ENCODE measurements around the gene ACSM3.

The ACSM3 gene

GRCh38 chr16:20729141-20729540 is 34.7 kb upstream of the ACSM3 start:
- DNase-seq (ENCODE audit: low spot score) = no peak
- H3K36me3 ChIP-seq (ENCODE audit: low read depth) = peaks cover 14% of the 10 kb centered on the region
- ATAC-seq (ENCODE audit: low read depth) = no peak
- no peaks in the 10 kb centered on the region for H3K4me1 ChIP-seq (ENCODE audit: insufficient read depth, poor library complexity, severe bottlenecking)
- H3K27me3 ChIP-seq (ENCODE audit: insufficient read depth, poor library complexity, severe bottlenecking) = no peaks in the 10 kb centered on the region
- H3K4me3 ChIP-seq (ENCODE audit: severe bottlenecking) = no peak overlapping the region
- no peak overlapping the region for H3K27ac ChIP-seq (ENCODE audit: poor library complexity, severe bottlenecking)
- TF ChIP-seq CTCF (IDR thresholded peaks at IDR 0.05; ENCODE audit: poor library complexity, severe bottlenecking) = no peak
- no peaks in the 10 kb centered on the region for H3K9me3 ChIP-seq (ENCODE audit: severe bottlenecking)

DNA sequence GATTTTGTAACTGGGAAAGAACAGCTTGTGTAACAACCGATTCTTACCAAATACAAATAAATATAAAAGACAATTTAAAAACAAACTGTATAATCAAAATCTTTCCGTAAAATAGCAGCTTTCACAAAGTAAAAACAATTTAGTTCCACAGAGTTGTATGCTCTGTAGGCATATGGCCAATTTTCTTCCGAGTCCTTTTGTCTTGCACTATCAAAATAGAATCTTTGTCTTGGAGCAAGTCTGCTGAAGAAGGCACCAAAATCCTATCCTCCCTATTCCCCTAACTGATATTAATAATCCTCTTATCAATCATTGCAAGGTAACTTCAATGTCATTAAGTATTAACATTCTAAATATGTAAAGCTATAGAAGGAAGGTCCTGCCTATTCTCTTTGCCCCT is 29.8 kb upstream of the ACSM3 start:
- Histone ChIP-seq H3K9me3 (ENCODE audit: severe bottlenecking) (no peaks in the 10 kb centered on the region), H3K4me1 (ENCODE audit: insufficient read depth, poor library complexity, severe bottlenecking) (no peaks in the 10 kb centered on the region), H3K27me3 (ENCODE audit: insufficient read depth, poor library complexity, severe bottlenecking) (no peaks in the 10 kb centered on the region), H3K4me3 (ENCODE audit: severe bottlenecking) (no peak overlapping the region), H3K27ac (ENCODE audit: poor library complexity, severe bottlenecking) (no peak overlapping the region), H3K36me3 (ENCODE audit: low read depth) (peaks cover 54% of the 10 kb centered on the region)
- DNase-seq (ENCODE audit: low spot score) (no peak), ATAC-seq (ENCODE audit: low read depth) (no peak)
- TF ChIP-seq CTCF (IDR thresholded peaks at IDR 0.05; ENCODE audit: poor library complexity, severe bottlenecking) = no peak

DNA sequence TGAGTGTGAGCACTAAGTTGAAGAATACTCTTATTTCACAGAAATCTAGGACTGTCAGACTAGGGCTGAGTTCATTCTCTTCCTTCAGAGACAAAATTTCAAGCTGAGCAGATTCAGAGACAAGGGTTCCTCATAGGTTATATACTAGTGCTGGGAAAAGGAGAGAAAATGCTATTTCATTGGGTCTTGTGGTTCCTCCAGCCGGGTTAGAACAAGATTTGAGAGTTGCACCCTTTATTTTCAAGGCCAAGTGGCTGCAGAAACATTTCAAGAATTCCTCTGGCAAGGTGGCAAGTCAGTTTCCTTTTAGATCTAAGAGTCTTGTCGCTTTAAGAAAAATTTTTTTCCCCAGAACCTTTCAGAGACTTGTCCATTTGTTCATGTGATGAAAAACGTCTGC is 29.0 kb upstream of the ACSM3 start:
- no peak for ATAC-seq (ENCODE audit: low read depth)
- TF ChIP-seq CTCF (IDR thresholded peaks at IDR 0.05; ENCODE audit: poor library complexity, severe bottlenecking) = no peak
- no peak for DNase-seq (ENCODE audit: low spot score)
- H3K4me1 ChIP-seq (ENCODE audit: insufficient read depth, poor library complexity, severe bottlenecking) = peaks cover 6% of the 10 kb centered on the region
- no peak overlapping the region for H3K4me3 ChIP-seq (ENCODE audit: severe bottlenecking)
- peaks cover 61% of the 10 kb centered on the region for H3K36me3 ChIP-seq (ENCODE audit: low read depth)
- H3K27me3 ChIP-seq (ENCODE audit: insufficient read depth, poor library complexity, severe bottlenecking) = no peaks in the 10 kb centered on the region
- no peak overlapping the region for H3K27ac ChIP-seq (ENCODE audit: poor library complexity, severe bottlenecking)
- H3K9me3 ChIP-seq (ENCODE audit: severe bottlenecking) = no peaks in the 10 kb centered on the region

GRCh38 chr16:20735490-20735889 is 28.3 kb upstream of the ACSM3 start:
- DNase-seq (ENCODE audit: low spot score) (no peak), ATAC-seq (ENCODE audit: low read depth) (no peak)
- Histone ChIP-seq H3K36me3 (ENCODE audit: low read depth) (peaks cover 66% of the 10 kb centered on the region), H3K4me1 (ENCODE audit: insufficient read depth, poor library complexity, severe bottlenecking) (peaks cover 11% of the 10 kb centered on the region), H3K4me3 (ENCODE audit: severe bottlenecking) (no peak overlapping the region), H3K9me3 (ENCODE audit: severe bottlenecking) (no peaks in the 10 kb centered on the region), H3K27ac (ENCODE audit: poor library complexity, severe bottlenecking) (no peak overlapping the region), H3K27me3 (ENCODE audit: insufficient read depth, poor library complexity, severe bottlenecking) (no peaks in the 10 kb centered on the region)
- TF ChIP-seq CTCF (IDR thresholded peaks at IDR 0.05; ENCODE audit: poor library complexity, severe bottlenecking) = no peak

DNA sequence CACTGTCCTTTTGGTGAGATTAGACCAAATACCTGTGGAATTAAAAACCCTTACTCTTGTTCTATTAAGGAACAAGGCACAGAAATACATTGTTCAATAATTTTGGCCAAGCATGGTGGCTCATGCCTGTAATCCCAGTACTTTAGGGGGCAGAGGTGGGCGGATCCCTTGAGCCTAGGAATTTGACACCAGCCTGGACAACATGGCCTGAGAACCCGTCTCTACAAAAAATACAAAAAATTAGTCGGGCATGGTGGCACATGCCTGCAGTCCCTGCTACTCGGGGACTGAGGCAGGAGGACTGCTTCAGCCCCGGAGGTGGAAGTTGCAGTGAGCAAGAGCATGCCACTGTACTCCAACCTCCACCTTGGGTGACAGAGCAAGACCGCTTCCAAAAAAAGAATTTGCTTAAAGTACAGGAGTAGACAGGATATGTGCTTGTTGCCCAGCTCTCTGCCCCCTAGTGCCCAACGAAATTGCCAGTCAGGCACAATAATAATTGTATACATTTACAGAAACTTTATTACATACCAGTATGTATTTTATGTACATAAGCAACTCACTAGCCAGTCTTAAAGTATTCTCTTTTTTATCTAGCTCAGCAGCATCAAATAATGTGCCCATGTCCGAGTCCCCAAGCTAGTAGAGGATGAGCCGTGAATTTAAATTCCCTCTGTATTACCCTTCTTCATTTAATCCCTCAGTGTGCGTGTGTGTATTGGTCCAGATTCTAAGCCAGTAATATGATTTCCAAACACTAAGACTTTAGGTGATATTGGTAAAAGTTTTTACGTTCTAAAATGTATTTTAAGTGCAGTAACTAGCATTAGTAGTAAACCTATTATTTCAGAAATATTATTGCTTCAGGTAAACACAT is 23.6 kb upstream of the ACSM3 start:
- no peak overlapping the region for H3K27ac ChIP-seq (ENCODE audit: poor library complexity, severe bottlenecking)
- TF ChIP-seq CTCF (IDR thresholded peaks at IDR 0.05; ENCODE audit: poor library complexity, severe bottlenecking) = peak; percentile 71
- DNase-seq (ENCODE audit: low spot score) = no peak
- H3K4me1 ChIP-seq (ENCODE audit: insufficient read depth, poor library complexity, severe bottlenecking) = peaks cover 11% of the 10 kb centered on the region
- H3K27me3 ChIP-seq (ENCODE audit: insufficient read depth, poor library complexity, severe bottlenecking) = no peaks in the 10 kb centered on the region
- ATAC-seq (ENCODE audit: low read depth) = no peak
- peaks cover 48% of the 10 kb centered on the region for H3K36me3 ChIP-seq (ENCODE audit: low read depth)
- H3K9me3 ChIP-seq (ENCODE audit: severe bottlenecking) = no peaks in the 10 kb centered on the region
- H3K4me3 ChIP-seq (ENCODE audit: severe bottlenecking) = peak overlapping the region; percentile 96
